GM21423 (cell line): Measurements from ENCODE around the gene PRPS2.

Experiments used
- ATAC-seq: cut with Tn5 transposase; IDR thresholded peaks from one replicate; pipeline ENCODE4 v1.9.1; 2021; ENCODE audit warnings: mild to moderate bottlenecking, moderate library complexity; ENCODE audit not compliant: unreplicated experiment

Gene PRPS2

DNA sequence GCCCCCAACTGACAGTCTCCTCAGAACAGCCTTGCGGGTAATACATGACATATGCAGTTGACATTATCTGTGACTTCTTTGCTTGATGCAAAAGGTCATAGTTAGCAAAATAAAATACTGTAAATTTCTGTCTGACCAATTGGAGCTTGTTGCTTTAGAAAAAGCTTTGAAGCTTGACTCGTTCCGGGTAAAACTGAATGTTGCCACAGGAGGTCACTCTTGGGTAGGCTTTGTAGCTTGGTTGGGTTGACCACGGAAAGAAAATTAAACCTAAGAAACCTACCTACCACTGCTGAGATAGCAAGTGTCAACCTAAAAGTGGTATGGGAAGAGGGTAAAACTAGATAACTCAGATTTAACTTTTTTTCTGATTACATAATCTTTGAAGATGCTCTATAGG is 23.2 kb downstream of the PRPS2 start:
- ATAC-seq: no peak

DNA sequence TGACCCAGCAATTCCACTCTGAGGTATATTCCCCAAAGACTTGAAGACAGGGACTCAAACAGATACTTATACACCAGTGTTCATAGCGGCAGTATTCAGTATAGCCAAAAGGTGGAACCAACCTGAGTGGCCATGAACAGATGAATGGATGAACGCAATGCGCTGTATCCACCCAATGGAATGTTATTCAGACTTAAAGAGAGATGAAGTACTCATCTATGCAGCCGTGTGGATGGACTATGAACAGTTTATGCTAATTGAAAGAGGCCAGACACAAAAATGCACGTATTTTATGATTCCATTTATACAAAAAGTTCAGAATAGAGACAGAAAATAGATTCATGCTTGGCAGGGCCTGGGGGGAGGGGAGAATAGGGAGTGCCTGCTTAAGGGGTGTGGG is 26.3 kb downstream of the PRPS2 start:
- ATAC-seq: no peak

DNA sequence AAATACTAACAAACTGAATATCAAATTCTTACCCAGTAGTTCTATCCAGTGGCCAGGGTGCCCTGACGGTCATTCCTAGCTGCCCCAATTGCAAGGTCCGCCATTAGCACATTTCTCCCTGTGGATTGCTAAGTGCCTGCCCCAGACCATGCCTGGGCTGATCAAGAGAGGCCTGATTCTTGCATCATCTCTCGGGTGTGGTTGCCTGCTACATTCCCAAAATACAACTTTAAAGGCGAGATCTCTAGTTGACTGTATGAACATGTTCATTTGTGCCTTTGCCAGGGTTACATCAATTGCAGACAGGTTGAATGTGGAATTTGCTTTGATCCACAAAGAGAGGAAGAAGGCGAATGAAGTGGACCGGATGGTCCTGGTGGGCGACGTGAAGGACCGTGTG is 28.0 kb downstream of the PRPS2 start:
- no peak for ATAC-seq

DNA sequence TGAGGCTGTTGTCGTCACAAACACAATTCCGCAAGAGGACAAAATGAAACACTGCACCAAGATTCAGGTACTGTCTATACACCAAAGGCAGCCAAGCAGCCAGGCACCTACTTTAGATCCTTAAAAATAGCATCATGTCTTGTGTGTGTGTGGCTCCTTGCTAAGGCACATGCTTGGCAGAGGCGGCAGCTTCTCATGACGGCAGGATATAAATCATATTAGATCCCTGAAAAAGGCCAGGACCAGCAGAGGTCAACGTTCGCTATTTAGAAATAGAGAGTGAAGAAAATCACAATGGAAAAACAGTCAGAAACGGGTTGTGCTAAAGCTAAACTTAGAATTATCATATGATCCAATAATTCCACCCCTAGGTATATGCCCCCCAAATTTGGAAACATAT is 29.5 kb downstream of the PRPS2 start:
- no peak for ATAC-seq

DNA sequence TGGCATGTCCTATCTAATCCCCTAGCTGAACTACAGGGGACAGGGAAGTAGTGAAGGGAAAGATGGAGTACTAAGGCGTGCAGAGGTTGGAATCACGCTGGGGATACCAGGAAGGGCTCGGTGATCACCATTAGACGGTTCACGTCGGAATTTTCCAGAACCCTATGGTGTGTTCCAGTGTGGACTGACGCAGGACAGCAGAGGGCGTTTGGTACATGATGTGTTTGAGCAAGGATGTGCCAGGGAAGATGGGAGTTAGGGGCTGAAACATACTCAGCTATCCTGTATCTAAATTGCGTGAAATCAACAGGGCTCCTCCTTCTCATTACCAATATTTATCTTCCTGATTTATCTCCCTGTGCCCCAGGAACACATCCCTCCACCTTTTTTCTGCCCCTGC is 33.7 kb downstream of the PRPS2 start:
- no peak for ATAC-seq

DNA sequence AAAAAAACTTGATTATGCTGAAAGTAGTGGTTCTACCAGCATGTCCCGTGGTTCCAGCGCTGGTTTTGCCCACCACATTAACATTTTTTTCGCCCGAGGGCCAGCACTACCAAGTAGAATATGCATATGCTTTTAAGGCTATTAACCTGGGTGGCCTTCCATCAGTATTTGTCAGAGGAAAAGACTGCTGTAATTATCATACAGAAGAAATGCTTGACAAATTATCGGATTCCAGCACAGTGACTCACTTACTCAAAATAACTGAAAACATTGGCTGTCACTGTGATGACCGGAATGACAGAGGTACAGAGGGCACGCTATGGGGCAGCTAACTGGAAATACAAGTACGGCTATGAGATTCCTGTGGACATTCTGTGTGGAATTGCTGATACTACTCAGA is 34.6 kb downstream of the PRPS2 start:
- ATAC-seq: no peak

DNA sequence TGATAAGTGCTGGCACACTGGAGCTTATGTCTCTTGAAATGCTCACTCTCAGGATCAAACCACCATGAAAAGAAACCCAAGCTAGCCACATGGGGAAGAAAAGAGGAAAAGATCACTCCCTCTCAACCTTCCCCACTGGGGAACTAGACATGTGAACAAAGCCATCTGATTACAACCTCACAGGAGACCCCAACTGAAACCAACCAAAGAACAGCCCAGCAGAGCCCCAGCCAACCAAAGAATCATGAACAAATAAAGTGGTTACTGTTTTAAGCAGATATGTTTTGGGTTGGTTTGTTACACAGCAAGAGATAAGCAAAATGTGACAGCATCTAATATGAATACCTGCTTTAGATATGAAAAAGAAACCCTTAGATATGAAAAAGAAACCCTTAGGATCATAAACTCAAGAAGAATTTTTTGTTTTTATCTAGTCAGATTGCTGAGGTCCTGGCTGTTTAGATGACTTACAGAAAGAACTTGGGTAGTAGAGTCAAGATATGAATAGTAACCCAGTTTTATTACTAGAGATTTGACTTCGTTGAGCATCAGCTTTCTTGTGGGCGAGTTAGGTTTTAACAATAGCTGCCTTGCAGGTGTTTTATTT is 52.0 kb downstream of the PRPS2 start:
- no peak for ATAC-seq

DNA sequence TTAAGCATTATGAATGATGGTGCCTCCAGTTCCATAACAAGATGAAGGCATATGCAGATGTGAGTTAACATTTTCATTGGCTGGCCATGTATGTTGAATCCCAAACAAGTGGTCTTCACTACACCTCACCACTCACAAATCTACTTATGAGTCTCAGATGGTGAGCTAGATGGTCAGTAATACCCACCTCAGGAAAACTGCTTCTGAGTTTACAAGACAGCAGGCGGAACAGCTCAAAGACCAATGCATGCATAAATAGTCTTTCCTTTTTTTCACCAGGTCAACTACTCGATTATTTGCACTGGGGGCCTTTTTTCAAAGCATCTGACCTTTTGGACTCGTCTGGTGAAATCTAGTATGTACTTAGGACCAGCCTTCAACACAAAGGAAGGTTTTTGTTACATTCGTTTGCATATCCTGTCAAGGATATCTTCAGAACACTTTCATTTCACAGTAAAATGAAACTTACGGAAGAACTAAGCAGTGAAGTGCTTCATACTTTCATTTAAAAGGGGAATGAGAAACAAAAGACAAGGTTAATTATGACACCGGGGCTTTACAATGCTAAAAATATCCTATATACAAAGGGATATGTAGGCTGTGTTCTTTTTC is 52.6 kb downstream of the PRPS2 start:
- peak; percentile 94 for ATAC-seq

DNA sequence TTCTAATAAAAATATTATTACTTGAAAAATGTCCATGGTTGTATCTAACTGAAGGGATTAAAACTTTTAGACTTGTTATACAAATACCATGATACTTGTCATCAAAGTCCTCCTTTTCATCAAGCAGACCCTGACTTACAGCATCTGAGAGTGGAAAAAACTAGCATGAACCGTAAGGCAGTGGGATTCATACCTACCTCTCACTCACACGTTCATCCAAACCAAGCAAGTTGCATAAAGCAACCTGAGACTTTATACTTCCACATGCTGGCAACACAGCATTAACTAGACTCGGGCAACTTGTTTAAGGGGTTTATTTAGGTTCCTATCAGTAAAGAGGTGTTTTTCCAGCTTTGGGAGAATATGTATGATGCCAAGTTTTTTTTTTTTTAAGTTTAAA is 53.1 kb downstream of the PRPS2 start:
- peak; percentile 31 for ATAC-seq

DNA sequence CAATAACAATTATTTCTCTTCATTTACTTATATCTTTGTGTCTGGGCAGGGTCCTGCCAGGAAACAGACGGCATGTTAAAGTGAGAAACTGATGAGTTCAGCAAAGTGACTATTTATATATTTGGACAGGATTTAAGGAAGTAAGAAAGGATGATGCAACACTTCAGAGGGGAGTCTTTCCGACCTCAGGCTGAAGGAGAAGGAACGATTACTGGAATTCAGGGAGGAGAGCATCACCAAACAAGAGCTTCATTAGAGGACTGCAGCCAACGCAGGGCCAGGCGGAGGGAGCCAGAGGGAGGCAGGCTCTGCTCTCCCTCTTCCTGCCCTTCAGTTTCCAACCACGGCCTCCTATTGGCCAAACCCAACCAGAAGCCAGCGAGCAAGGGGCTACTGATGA is 74.1 kb downstream of the PRPS2 start:
- ATAC-seq: no peak

DNA sequence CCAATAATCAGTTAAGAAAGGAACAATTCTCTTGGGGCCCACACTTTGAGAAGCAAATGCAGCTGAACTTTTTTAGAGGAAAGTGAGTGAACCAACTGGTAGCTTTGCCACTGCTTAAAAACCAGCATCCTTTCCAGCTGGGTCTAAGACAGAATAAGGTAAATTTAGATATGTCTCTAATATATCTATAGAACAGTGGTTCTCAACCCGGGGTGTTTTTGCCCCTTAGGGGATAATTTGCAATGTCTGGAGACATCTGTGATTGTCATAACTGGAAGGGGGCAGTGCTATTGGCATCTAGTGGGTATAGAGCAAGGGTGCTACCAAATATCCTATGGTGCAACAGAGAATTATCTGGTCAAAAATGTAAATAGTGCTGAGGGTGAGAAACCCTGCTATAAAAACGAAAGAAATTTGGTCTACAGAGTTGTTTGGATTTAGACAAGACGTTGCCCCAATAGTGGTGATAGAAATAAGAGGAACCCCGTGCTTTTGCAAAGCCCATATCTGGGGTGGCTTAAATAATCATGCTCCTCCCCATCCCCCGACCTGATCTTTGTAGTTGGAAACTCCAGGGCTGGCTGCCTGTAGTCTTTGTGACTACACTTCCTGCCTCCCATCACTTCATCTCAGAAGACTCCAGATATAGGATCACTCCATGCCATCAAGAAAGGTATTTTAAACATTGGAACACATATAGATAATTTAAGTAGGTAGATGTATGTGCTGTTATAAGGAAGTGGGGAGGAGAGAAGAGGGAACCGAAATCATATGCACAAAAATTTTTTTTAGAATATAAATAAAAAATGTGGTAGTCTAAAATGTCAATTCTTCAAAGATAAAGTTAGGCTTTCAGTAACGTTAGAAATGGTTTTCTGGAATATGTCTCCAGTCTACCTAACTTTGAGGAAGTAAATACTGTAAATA is 75.5 kb downstream of the PRPS2 start, which contains the start of gene TLR7:
Gene TLR7 (plus strand): TSS at position 622 of the 927 bp plus-strand sequence. CDS start 507 bp downstream, outside the sequence.
- ATAC-seq: peak; percentile 37

DNA sequence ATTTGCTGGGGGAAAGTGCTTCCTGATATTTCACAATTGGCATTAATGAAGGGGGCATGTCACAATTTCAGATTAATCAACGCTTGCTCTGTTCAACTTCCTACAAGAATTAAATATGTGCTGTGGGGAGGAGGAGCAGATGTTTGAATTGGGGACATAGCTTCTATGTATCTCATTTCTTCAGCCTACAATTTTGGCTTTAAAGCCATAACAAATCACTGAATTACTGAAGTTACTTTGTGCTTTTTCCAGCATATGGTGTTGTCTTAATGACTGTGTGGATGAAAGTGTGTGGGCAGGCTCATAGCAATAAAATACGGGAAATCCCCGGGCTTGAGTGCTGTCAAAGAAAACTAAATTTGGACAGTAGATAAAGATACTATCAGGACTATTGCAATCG is 76.5 kb downstream of the PRPS2 start:
- ATAC-seq: no peak

DNA sequence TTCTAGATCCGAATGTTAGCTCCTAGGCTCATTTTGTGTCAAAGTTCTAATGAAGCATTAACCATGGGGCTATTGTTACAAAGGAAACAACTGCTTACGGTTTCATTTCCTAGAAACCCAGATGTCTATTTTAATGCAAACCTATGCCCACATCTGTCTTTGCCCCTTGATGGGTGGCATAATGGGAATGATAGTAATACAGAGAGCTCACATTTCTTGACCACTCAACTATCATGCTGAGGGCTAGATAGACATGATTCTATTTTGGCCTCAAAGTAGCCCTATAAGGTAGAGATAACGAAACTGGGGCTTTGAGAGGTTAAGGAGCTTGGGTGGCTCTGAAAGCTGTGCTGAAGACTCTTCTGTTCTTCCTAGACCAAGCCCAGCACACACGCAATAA is 77.5 kb downstream of the PRPS2 start:
- peak; percentile 48 for ATAC-seq

DNA sequence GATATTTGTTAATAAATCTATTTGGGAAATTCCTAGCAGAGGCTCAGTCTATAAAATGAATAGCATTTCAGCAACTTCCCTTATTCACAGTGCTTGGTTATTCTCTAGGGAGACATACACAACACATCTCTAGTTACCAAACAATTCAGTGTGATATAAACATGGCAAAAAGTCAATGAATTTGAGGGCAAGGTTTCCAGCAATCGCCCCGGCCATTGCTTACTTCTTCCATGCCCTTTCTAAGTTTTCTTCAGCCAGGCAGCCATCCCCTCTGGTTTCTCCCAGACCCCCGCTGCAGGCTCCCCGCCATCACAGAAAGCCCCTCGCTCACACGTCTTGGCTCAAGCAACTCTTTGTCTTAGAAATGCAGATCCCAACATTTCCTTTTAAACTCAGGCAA is 80.0 kb downstream of the PRPS2 start:
- no peak for ATAC-seq

DNA sequence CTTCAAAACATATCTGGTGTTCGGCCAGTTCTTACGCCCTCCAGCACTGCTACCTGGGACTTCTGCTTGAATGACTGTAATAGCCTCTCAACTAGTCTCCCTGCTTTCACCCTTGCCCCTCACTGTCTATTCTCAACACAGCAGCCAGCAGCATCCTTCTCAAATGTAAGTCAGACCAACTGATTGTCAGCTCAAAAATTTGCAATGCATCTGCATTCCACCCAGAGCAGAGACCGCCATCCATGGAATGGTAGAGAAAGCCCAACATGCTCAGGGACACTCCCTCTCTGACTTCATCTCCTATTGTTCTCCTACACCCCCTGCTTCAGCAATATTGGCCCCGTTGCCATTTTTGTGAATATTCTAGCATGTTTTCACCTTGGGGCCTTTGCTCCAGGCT is 81.5 kb downstream of the PRPS2 start:
- ATAC-seq: no peak
